Calu3 (cell line): ENCODE measurements around the gene MS4A8. TPM values are rescaled to one million over a fixed set of nuclear protein-coding genes. Genes with fewer than 3 reads are reported as not detected.
"Not testable (repeated sequence)": the region's sequence is repeated elsewhere in the genome, so short reads cannot be mapped to it uniquely, and the experiment has no call there.

Source experiments
- BruUV-seq: library from RNA; stranded (reverse); fragments of 400-500 nt; replicated peaks from 2 replicates; lab custom pipeline; 2021; lab: Mats Ljungman, UMichigan
- CTCF ChIA-PET: fragments of 300-600 bp; sonication (Branson Sonifier 250); formaldehyde crosslinking; loops from one replicate; lab custom pipeline; 2022; ENCODE audit warnings: antibody characterized with exemption; lab: Charles Lee
- DNase-seq: peaks from one replicate; pipeline ENCODE4 v3.0.0; 2022
- H3K27ac Mint-ChIP-seq: one replicate; pipeline ENCODE4 v1.8.0; 2022; ENCODE audit warnings: mixed read lengths; ENCODE audit not compliant: unreplicated experiment
- H3K27me3 Mint-ChIP-seq: one replicate; pipeline ENCODE4 v1.8.0; 2022; ENCODE audit warnings: mixed read lengths; ENCODE audit not compliant: unreplicated experiment
- H3K36me3 Mint-ChIP-seq: one replicate; pipeline ENCODE4 v1.8.0; 2022; ENCODE audit warnings: mild to moderate bottlenecking, moderate library complexity, mixed read lengths; ENCODE audit not compliant: insufficient read depth, unreplicated experiment
- H3K4me1 Mint-ChIP-seq: one replicate; pipeline ENCODE4 v1.8.0; 2022; ENCODE audit warnings: mild to moderate bottlenecking, low read depth, mixed read lengths; ENCODE audit not compliant: unreplicated experiment
- H3K4me3 Mint-ChIP-seq: one replicate; pipeline ENCODE4 v1.8.0; 2022; ENCODE audit warnings: mild to moderate bottlenecking, low read depth, moderate library complexity, mixed read lengths; ENCODE audit not compliant: unreplicated experiment
- H3K9me3 Mint-ChIP-seq: one replicate; pipeline ENCODE4 v1.8.0; 2022; ENCODE audit warnings: low read depth, mixed read lengths; ENCODE audit not compliant: unreplicated experiment
- intact Hi-C: fragments of 100-400 bp; cut with micrococcal nuclease; formaldehyde crosslinking; loops from one replicate; pipeline ENCODE4 v1.10.0; 2022; ENCODE audit not compliant: unreplicated experiment
- total RNA-seq: library from RNA; stranded (reverse); gene quantifications from 2 replicates; pipeline ENCODE4 v1.2.3, GENCODE V29; 2022
- TF ChIP-seq, protein P1 (sequence below): fragments of 200-600 bp; IDR thresholded peaks from one replicate; pipeline ENCODE4 v1.8.0; 2022; ENCODE audit warnings: antibody characterized with exemption; ENCODE audit not compliant: unreplicated experiment

MS4A8 gene
- total RNA-seq, 1 experiment from 2014 or later = 0.57 TPM

- CTCF ChIA-PET = interaction anchor here (0.6 to 1.1 kb wide), 2 partner anchors 18 to 134 kb away, joined by 3 read pairs; no protein-coding TSS in a partner anchor
Observed at GRCh38 chr11:60757231-60757800, 57.9 kb downstream of the MS4A8 start.

DNA sequence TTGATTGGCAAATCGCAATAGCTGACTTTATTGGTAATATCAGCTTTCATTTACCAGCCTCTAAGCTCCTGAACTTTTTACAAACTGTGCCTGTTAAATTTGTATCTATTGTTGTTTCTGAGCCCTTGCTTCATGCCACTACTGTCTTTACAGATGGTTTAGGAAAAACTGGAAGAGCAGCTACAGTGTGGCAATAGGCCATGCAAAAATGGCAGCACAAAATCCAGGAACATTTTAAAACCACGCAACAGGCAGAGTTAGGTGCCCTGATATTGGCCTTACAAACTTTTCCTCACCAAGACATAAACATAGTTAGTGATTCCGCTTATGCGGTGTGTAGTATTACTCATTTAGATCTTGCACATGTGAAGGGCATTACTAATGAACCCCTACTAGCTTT, 59.3 kb downstream of the MS4A8 start:
- DNase-seq, H3K36me3 Mint-ChIP-seq, intact Hi-C loops, H3K4me1 Mint-ChIP-seq, H3K4me3 Mint-ChIP-seq, BruUV-seq, H3K9me3 Mint-ChIP-seq, H3K27ac Mint-ChIP-seq, CTCF ChIA-PET: not testable (repeated sequence)
- H3K27me3 Mint-ChIP-seq = peaks cover 59% of the 10 kb centered on the region

More at GRCh38 chr11:60757231-60757800, 57.9 kb downstream of the MS4A8 start:
- no peak overlapping the region for H3K27ac Mint-ChIP-seq
- no peak for DNase-seq
- no TSS peak for BruUV-seq
- peaks cover 70% of the 10 kb centered on the region for H3K27me3 Mint-ChIP-seq
- H3K4me1 Mint-ChIP-seq = no peaks in the 10 kb centered on the region
- intact Hi-C loops = no loop called here
- H3K4me3 Mint-ChIP-seq = no peak overlapping the region
- no peaks in the 10 kb centered on the region for H3K36me3 Mint-ChIP-seq
- TF ChIP-seq, protein P1, sequence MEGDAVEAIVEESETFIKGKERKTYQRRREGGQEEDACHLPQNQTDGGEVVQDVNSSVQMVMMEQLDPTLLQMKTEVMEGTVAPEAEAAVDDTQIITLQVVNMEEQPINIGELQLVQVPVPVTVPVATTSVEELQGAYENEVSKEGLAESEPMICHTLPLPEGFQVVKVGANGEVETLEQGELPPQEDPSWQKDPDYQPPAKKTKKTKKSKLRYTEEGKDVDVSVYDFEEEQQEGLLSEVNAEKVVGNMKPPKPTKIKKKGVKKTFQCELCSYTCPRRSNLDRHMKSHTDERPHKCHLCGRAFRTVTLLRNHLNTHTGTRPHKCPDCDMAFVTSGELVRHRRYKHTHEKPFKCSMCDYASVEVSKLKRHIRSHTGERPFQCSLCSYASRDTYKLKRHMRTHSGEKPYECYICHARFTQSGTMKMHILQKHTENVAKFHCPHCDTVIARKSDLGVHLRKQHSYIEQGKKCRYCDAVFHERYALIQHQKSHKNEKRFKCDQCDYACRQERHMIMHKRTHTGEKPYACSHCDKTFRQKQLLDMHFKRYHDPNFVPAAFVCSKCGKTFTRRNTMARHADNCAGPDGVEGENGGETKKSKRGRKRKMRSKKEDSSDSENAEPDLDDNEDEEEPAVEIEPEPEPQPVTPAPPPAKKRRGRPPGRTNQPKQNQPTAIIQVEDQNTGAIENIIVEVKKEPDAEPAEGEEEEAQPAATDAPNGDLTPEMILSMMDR = no peak
- H3K9me3 Mint-ChIP-seq = no peaks in the 10 kb centered on the region

GRCh38 chr11:60759438-60760225, 60.2 kb downstream of the MS4A8 start:
- H3K36me3 Mint-ChIP-seq, DNase-seq, CTCF ChIA-PET, H3K27ac Mint-ChIP-seq, H3K4me3 Mint-ChIP-seq, BruUV-seq, H3K4me1 Mint-ChIP-seq, H3K9me3 Mint-ChIP-seq, intact Hi-C loops: not testable (repeated sequence)
- H3K27me3 Mint-ChIP-seq = peaks cover 66% of the 10 kb centered on the region

DNA sequence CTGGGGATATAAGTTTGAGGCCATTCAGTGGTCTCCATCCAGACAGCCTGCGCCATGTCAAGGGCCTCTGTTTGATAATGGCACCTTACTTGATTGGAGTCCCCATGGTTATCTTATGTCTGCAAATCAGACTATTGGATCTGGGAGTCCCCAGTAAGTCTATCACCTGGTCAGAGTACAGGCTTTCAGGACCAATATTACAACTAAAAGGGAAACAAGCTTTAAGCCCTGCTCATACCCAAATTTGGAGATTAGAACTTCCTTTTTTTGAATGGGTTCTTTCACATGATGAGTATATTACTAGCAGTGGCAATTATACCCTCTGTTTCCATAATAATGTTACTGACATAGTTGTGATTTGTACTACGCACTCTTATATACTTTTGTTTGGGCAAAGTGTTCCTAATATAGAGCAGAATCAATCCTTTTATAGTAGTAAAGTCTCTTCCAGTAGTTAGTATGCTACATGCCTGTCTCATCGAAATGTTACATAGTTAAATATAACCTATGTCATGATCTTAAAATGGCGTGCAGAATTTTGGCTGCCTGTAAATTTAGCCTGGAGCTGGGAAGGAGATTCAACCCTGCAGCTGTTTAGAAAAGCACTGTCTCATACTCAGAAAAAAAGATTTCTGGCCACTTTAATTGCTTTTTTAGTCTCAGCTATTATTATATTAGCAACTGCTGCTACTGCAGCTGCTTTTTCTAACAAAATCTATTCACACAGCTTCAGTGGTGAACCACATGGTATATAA, 62.2 kb downstream of the MS4A8 start:
- Mint-ChIP-seq H3K27ac (no peak overlapping the region), H3K9me3 (no peaks in the 10 kb centered on the region), H3K27me3 (peaks cover 73% of the 10 kb centered on the region), H3K4me3 (no peak overlapping the region), H3K4me1 (no peaks in the 10 kb centered on the region), H3K36me3 (no peaks in the 10 kb centered on the region)
- BruUV-seq = no TSS peak
- intact Hi-C loops = no loop called here
- no peak for DNase-seq
- CTCF ChIA-PET = interaction anchor here (1.0 to 2.1 kb wide), 2 partner anchors 14 to 60 kb away, joined by 3 to 7 read pairs; no protein-coding TSS in a partner anchor
- TF ChIP-seq, protein P1 = no peak
